Osteoblast (primary cell): Measurements from ENCODE around the gene HS6ST3. TPM values are rescaled to one million over a fixed set of nuclear protein-coding genes. Genes with fewer than 3 reads are reported as not detected.

Experiments used
- DNase-seq: peaks from one replicate; pipeline ENCODE4 v3.0.0; 2011; ENCODE audit warnings: low spot score, mixed read lengths; ENCODE audit not compliant: insufficient read length; ENCODE audit errors: missing footprints
- H2AFZ ChIP-seq: 2 replicates; pipeline ENCODE4 v1.6.0; 2011; ENCODE audit warnings: mild to moderate bottlenecking, low read length
- H3K27ac ChIP-seq: 2 replicates; pipeline ENCODE4 v1.5.1; 2011; ENCODE audit warnings: mild to moderate bottlenecking, low read depth, low read length, moderate library complexity
- H3K27me3 ChIP-seq: 2 replicates; pipeline ENCODE4 v1.6.0; 2012; ENCODE audit warnings: mild to moderate bottlenecking, control low read depth, inconsistent platforms, low read length, moderate library complexity; ENCODE audit not compliant: insufficient read depth
- H3K36me3 ChIP-seq: 2 replicates; pipeline ENCODE4 v1.5.1; 2011; ENCODE audit warnings: mild to moderate bottlenecking, low read length, control low read depth, moderate library complexity; ENCODE audit not compliant: insufficient read depth
- H3K4me1 ChIP-seq: 2 replicates; pipeline ENCODE4 v1.5.1; 2011; ENCODE audit warnings: mild to moderate bottlenecking, low read length, control low read depth, moderate library complexity; ENCODE audit not compliant: insufficient read depth
- H3K4me2 ChIP-seq: 2 replicates; pipeline ENCODE4 v1.6.0; 2011; ENCODE audit warnings: mild to moderate bottlenecking, low read length; ENCODE audit not compliant: insufficient read depth
- H3K4me3 ChIP-seq: fragments of 200-600 bp; sonication (generic); 3 replicates; pipeline ENCODE4 v1.5.1; 2012; ENCODE audit warnings: mild to moderate bottlenecking, low read length, inconsistent platforms; ENCODE audit not compliant: insufficient read depth
- H3K79me2 ChIP-seq: 2 replicates; pipeline ENCODE4 v1.6.0; 2012; ENCODE audit warnings: mild to moderate bottlenecking, low read length, control low read depth, inconsistent platforms; ENCODE audit not compliant: insufficient read depth
- H3K9me3 ChIP-seq: 2 replicates; pipeline ENCODE4 v1.5.1; 2011; ENCODE audit warnings: low read depth, low read length, control low read depth
- H4K20me1 ChIP-seq: 2 replicates; pipeline ENCODE4 v1.6.0; 2012; ENCODE audit warnings: mild to moderate bottlenecking, low read length, control low read depth; ENCODE audit not compliant: insufficient read depth
- CTCF ChIP-seq: IDR thresholded peaks from 2 replicates; pipeline ENCODE4 v1.5.1; 2011; ENCODE audit warnings: mild to moderate bottlenecking, low read depth, low read length, moderate library complexity; ENCODE audit errors: extremely low read depth
- total RNA-seq: library from RNA; depleted of rRNA; stranded (reverse); fragments of >200 nt; gene quantifications from 2 replicates; pipeline ENCODE4 v1.2.3, GENCODE V29; 2012

The HS6ST3 gene
- total RNA-seq, 1 donor, result not detected

- no peaks in the 10 kb centered on the region for H3K79me2 ChIP-seq
- DNase-seq, result no peak
- H4K20me1 ChIP-seq, result no peaks in the 10 kb centered on the region
- no peaks in the 10 kb centered on the region for H3K27me3 ChIP-seq
- no peaks in the 10 kb centered on the region for H3K9me3 ChIP-seq
- H3K4me2 ChIP-seq, result no peak overlapping the region
- H3K36me3 ChIP-seq, result no peaks in the 10 kb centered on the region
- H2AFZ ChIP-seq, result no peak overlapping the region
- TF ChIP-seq CTCF, result no peak
- no peak overlapping the region for H3K4me3 ChIP-seq
- no peak overlapping the region for H3K27ac ChIP-seq
- no peaks in the 10 kb centered on the region for H3K4me1 ChIP-seq
These were observed 562.6 kb downstream of the HS6ST3 start for GRCh38 chr13:96652506-96652905.

- no peak overlapping the region for H3K4me3 ChIP-seq
- H3K27me3 ChIP-seq, result no peaks in the 10 kb centered on the region
- no peaks in the 10 kb centered on the region for H3K36me3 ChIP-seq
- no peak for DNase-seq
- H4K20me1 ChIP-seq, result no peaks in the 10 kb centered on the region
- H3K9me3 ChIP-seq, result peaks cover 1% of the 10 kb centered on the region
- no peak for TF ChIP-seq CTCF
- H3K4me2 ChIP-seq, result no peak overlapping the region
- H2AFZ ChIP-seq, result no peak overlapping the region
- no peak overlapping the region for H3K27ac ChIP-seq
- no peaks in the 10 kb centered on the region for H3K79me2 ChIP-seq
- no peaks in the 10 kb centered on the region for H3K4me1 ChIP-seq
These were observed 571.7 kb downstream of the HS6ST3 start for GRCh38 chr13:96661612-96662011.

- H3K36me3 ChIP-seq, result no peaks in the 10 kb centered on the region
- H3K4me2 ChIP-seq, result no peak overlapping the region
- no peak overlapping the region for H3K27ac ChIP-seq
- H2AFZ ChIP-seq, result no peak overlapping the region
- no peaks in the 10 kb centered on the region for H4K20me1 ChIP-seq
- H3K4me1 ChIP-seq, result no peaks in the 10 kb centered on the region
- no peaks in the 10 kb centered on the region for H3K27me3 ChIP-seq
- TF ChIP-seq CTCF, result no peak
- H3K4me3 ChIP-seq, result no peak overlapping the region
- no peak for DNase-seq
- H3K79me2 ChIP-seq, result no peaks in the 10 kb centered on the region
- peaks cover 1% of the 10 kb centered on the region for H3K9me3 ChIP-seq
These were observed 572.1 kb downstream of the HS6ST3 start for GRCh38 chr13:96662036-96662435.

GRCh38 chr13:96667294-96668018, 577.5 kb downstream of the HS6ST3 start:
- H3K27me3 ChIP-seq, result no peaks in the 10 kb centered on the region
- no peak for DNase-seq
- no peaks in the 10 kb centered on the region for H3K36me3 ChIP-seq
- TF ChIP-seq CTCF, result no peak
- no peak overlapping the region for H2AFZ ChIP-seq
- H3K4me1 ChIP-seq, result no peaks in the 10 kb centered on the region
- H3K4me3 ChIP-seq, result no peak overlapping the region
- no peaks in the 10 kb centered on the region for H4K20me1 ChIP-seq
- no peaks in the 10 kb centered on the region for H3K79me2 ChIP-seq
- H3K4me2 ChIP-seq, result no peak overlapping the region
- H3K9me3 ChIP-seq, result peaks cover 2% of the 10 kb centered on the region
- H3K27ac ChIP-seq, result no peak overlapping the region
